HCT116 (cell line): Measurements from ENCODE around the gene SLC2A13.
"Not testable (repeated sequence)": the region's sequence is repeated elsewhere in the genome, so short reads cannot be mapped to it uniquely, and the experiment has no call there.

Experiments
- CTCF ChIP-seq, 3 experiments: fragments of 200-600 bp in 1 of 3; sonication (generic) in 1 of 3; IDR thresholded peaks in 2 of 3; conservative IDR thresholded peaks in 1 of 3; 2 replicates each; pipeline ENCODE4 v1.5.1; 2012 to 2017; ENCODE audit warnings: low read depth in 2 of 3, low read length in 2 of 3, antibody characterized with exemption in 1 of 3, borderline replicate concordance in 1 of 3, control low read depth in 1 of 3, mild to moderate bottlenecking in 1 of 3, mixed read lengths in 1 of 3, mixed run types in 1 of 3, moderate library complexity in 1 of 3; ENCODE audit not compliant: insufficient read depth in 1 of 3
- POLR2AphosphoS5 ChIP-seq: IDR thresholded peaks from 2 replicates; pipeline ENCODE4 v1.6.1; 2011; ENCODE audit warnings: mild to moderate bottlenecking, low read depth, low read length, moderate library complexity
- REST ChIP-seq: IDR thresholded peaks from 2 replicates; pipeline ENCODE4 v1.6.1; 2012; ENCODE audit warnings: low read depth
- SRF ChIP-seq: IDR thresholded peaks from 2 replicates; pipeline ENCODE4 v1.6.1; 2012; ENCODE audit warnings: low read depth

GRCh38 chr12:39812456-39812855, 293.4 kb downstream of the SLC2A13 start:
- TF ChIP-seq CTCF (IDR thresholded peaks at IDR 0.05 in 2 of 3, conservative IDR thresholded peaks at IDR 0.05 in 1 of 3; ENCODE audit: borderline replicate concordance in 1 of 3, insufficient read depth in 1 of 3, low read depth in 2 of 3, low read length in 2 of 3); SRF; REST; POLR2AphosphoS5: not testable (repeated sequence)
